Measurements from ENCODE around the gene DSCAML1.

DSCAML1 gene

GRCh38 chr11:117378976-117379865 is 417.8 kb downstream of the DSCAML1 start:
- no peak for TF ChIP-seq FOXP2 (optimal IDR thresholded peaks at IDR 0.05; ENCODE audit: borderline replicate concordance, extremely low read depth, extremely low read length, insufficient read depth)
- TF ChIP-seq REST (IDR thresholded peaks at IDR 0.05; ENCODE audit: insufficient read depth in 1 of 2, low read depth in 2 of 2, low read length in 2 of 2) = no peak
- TF ChIP-seq POLR2AphosphoS5 (IDR thresholded peaks at IDR 0.05; ENCODE audit: low read depth, low read length) = no peak
